Glutamatergic neuron (in vitro differentiated cells): ENCODE results near the gene PRSS27. TPM values are rescaled to one million over a fixed set of nuclear protein-coding genes. Genes with fewer than 3 reads are reported as not detected.
A peak's percentile ranks its signal among the peaks of the same experiment; 100 is the strongest.

Experiments
- DNase-seq: peaks from one replicate; pipeline ENCODE4 v3.0.0; 2022
- H3K27ac Mint-ChIP-seq: one replicate; pipeline ENCODE4 v1.8.0; 2020; ENCODE audit warnings: mild to moderate bottlenecking, mixed read lengths, inconsistent platforms; ENCODE audit not compliant: unreplicated experiment
- H3K27me3 Mint-ChIP-seq: one replicate; pipeline ENCODE4 v1.8.0; 2020; ENCODE audit warnings: mild to moderate bottlenecking, moderate library complexity, mixed read lengths, inconsistent platforms; ENCODE audit not compliant: unreplicated experiment
- H3K36me3 Mint-ChIP-seq: one replicate; pipeline ENCODE4 v1.8.0; 2020; ENCODE audit warnings: mild to moderate bottlenecking, mixed read lengths, inconsistent platforms; ENCODE audit not compliant: unreplicated experiment
- H3K4me1 Mint-ChIP-seq: one replicate; pipeline ENCODE4 v1.8.0; 2020; ENCODE audit warnings: mild to moderate bottlenecking, low read depth, mixed read lengths, inconsistent platforms; ENCODE audit not compliant: unreplicated experiment
- H3K4me3 Mint-ChIP-seq: one replicate; pipeline ENCODE4 v1.8.0; 2020; ENCODE audit warnings: mild to moderate bottlenecking, mixed read lengths, inconsistent platforms; ENCODE audit not compliant: unreplicated experiment
- H3K9me3 Mint-ChIP-seq: one replicate; pipeline ENCODE4 v1.8.0; 2020; ENCODE audit warnings: mild to moderate bottlenecking, moderate library complexity, mixed read lengths, inconsistent platforms; ENCODE audit not compliant: unreplicated experiment
- CTCF ChIP-seq: fragments of 200-600 bp; sonication (generic); IDR thresholded peaks from one replicate; pipeline ENCODE4 v1.5.0; 2021; ENCODE audit not compliant: partially characterized antibody, unreplicated experiment
- total RNA-seq: library from RNA; stranded (reverse); fragmentation: NEBNext Ultra II Directional; extraction: Animal tissue kit (Norgen Biotek cat#: 25700); gene quantifications from one replicate; pipeline ENCODE4 v1.2.1, GENCODE V29; 2021; ENCODE audit not compliant: unreplicated experiment

PRSS27 gene
- total RNA-seq, 1 donor from 2014 or later = 10.8 TPM

GRCh38 chr16:2704166-2704982 is 15.7 kb downstream of the PRSS27 start:
- TF ChIP-seq CTCF = no peak
- Mint-ChIP-seq H3K4me1 (no peaks in the 10 kb centered on the region), H3K27ac (no peak overlapping the region), H3K27me3 (peaks cover 2% of the 10 kb centered on the region), H3K4me3 (no peak overlapping the region), H3K36me3 (no peaks in the 10 kb centered on the region), H3K9me3 (no peaks in the 10 kb centered on the region)
- peak; percentile 9 for DNase-seq

GRCh38 chr16:2702871-2703745 is 16.9 kb downstream of the PRSS27 start:
- H3K27ac Mint-ChIP-seq = no peak overlapping the region
- no peaks in the 10 kb centered on the region for H3K27me3 Mint-ChIP-seq
- DNase-seq = peak; percentile 14
- H3K9me3 Mint-ChIP-seq = no peaks in the 10 kb centered on the region
- H3K36me3 Mint-ChIP-seq = no peaks in the 10 kb centered on the region
- no peaks in the 10 kb centered on the region for H3K4me1 Mint-ChIP-seq
- no peak overlapping the region for H3K4me3 Mint-ChIP-seq
- TF ChIP-seq CTCF = no peak

- Mint-ChIP-seq H3K9me3 (no peaks in the 10 kb centered on the region), H3K36me3 (no peaks in the 10 kb centered on the region), H3K27ac (no peak overlapping the region), H3K27me3 (no peaks in the 10 kb centered on the region), H3K4me3 (no peak overlapping the region), H3K4me1 (no peaks in the 10 kb centered on the region)
- TF ChIP-seq CTCF = no peak
- DNase-seq = no peak
Measured at GRCh38 chr16:2702438-2702825, 17.6 kb downstream of the PRSS27 start.

- no peaks in the 10 kb centered on the region for H3K36me3 Mint-ChIP-seq
- H3K27me3 Mint-ChIP-seq = no peaks in the 10 kb centered on the region
- no peak for DNase-seq
- no peak overlapping the region for H3K4me3 Mint-ChIP-seq
- no peaks in the 10 kb centered on the region for H3K4me1 Mint-ChIP-seq
- no peak for TF ChIP-seq CTCF
- H3K27ac Mint-ChIP-seq = no peak overlapping the region
- H3K9me3 Mint-ChIP-seq = no peaks in the 10 kb centered on the region
Measured at GRCh38 chr16:2701713-2702437, 18.1 kb downstream of the PRSS27 start.
